GM15510 (cell line): ENCODE measurements around the gene CHPF.
A peak's percentile ranks its signal among the peaks of the same experiment; 100 is the strongest.

Experiments
- POLR2A ChIP-seq: IDR thresholded peaks from 3 replicates; pipeline ENCODE4 v1.6.1; 2011; ENCODE audit warnings: borderline replicate concordance; ENCODE audit not compliant: insufficient read length; ENCODE audit errors: extremely low read depth

The CHPF gene

GRCh38 chr2:219506802-219507526, 36.6 kb downstream of the CHPF start:
- no peak for TF ChIP-seq POLR2A

GRCh38 chr2:219506153-219506801, 37.3 kb downstream of the CHPF start:
- TF ChIP-seq POLR2A = no peak

- no peak for TF ChIP-seq POLR2A
These were observed 38.0 kb downstream of the CHPF start for GRCh38 chr2:219505585-219505984.

GRCh38 chr2:219502618-219503017, 41.0 kb downstream of the CHPF start:
- TF ChIP-seq POLR2A = no peak

- TF ChIP-seq POLR2A = no peak
These were observed 41.8 kb downstream of the CHPF start for GRCh38 chr2:219501849-219502248.

- TF ChIP-seq POLR2A = no peak
These were observed 43.5 kb downstream of the CHPF start for GRCh38 chr2:219500135-219500534.

GRCh38 chr2:219499555-219499954, 44.1 kb downstream of the CHPF start:
- no peak for TF ChIP-seq POLR2A

- no peak for TF ChIP-seq POLR2A
These were observed 44.6 kb downstream of the CHPF start for GRCh38 chr2:219499058-219499307.

- TF ChIP-seq POLR2A = peak; percentile 86
These were observed 45.1 kb downstream of the CHPF start, which contains the start of gene GMPPA for GRCh38 chr2:219498280-219499057. Gene GMPPA, plus strand, starts transcription at chr2:219498891. Its CDS starts 1,085 bp downstream, at chr2:219499976.

- TF ChIP-seq POLR2A = no peak
These were observed 45.9 kb downstream of the CHPF start for GRCh38 chr2:219497495-219498279.

- TF ChIP-seq POLR2A = no peak
These were observed 46.6 kb downstream of the CHPF start for GRCh38 chr2:219496825-219497494.

- no peak for TF ChIP-seq POLR2A
These were observed 47.3 kb downstream of the CHPF start for GRCh38 chr2:219496247-219496824.

- TF ChIP-seq POLR2A = no peak
These were observed 48.0 kb downstream of the CHPF start for GRCh38 chr2:219495531-219496122.
